OCI-LY7 (cell line): ENCODE measurements around the gene ANKRD63. TPM values are rescaled to one million over a fixed set of nuclear protein-coding genes. Genes with fewer than 3 reads are reported as not detected.

ENCODE experiments used
- BruUV-seq: library from RNA; stranded (reverse); fragments of 400-500 nt; replicated peaks from 2 replicates; lab custom pipeline; 2021; lab: Mats Ljungman, UMichigan
- CTCF ChIA-PET: fragments of 300-600 bp; sonication (Branson Sonifier 250); formaldehyde crosslinking; loops from one replicate; lab custom pipeline; 2022; ENCODE audit warnings: antibody characterized with exemption; ENCODE audit not compliant: unreplicated experiment; lab: Charles Lee
- POLR2A ChIA-PET: fragments of 300-600 bp; sonication (Branson Sonifier 250); formaldehyde crosslinking; loops from one replicate; lab custom pipeline; 2022; ENCODE audit warnings: antibody characterized with exemption; lab: Charles Lee
- DNase-seq: peaks from one replicate; pipeline ENCODE4 v3.0.0-alpha.2; 2015; ENCODE audit warnings: low spot score
- H2AFZ ChIP-seq: fragments of 200-600 bp; sonication (generic), shearing (Covaris generic); 2 replicates; pipeline ENCODE4 v1.6.1; 2014; ENCODE audit warnings: mild to moderate bottlenecking, antibody characterized with exemption, low read length, moderate library complexity
- H3K27ac ChIP-seq: fragments of 200-600 bp; sonication (generic); 2 replicates; pipeline ENCODE4 v1.5.1; 2014; ENCODE audit warnings: mixed run types, low read depth, mild to moderate bottlenecking, moderate library complexity, low read length, inconsistent platforms; ENCODE audit not compliant: poor library complexity, severe bottlenecking
- H3K36me3 ChIP-seq: fragments of 200-600 bp; sonication (generic); 2 replicates; pipeline ENCODE4 v1.6.1; 2014; ENCODE audit warnings: mild to moderate bottlenecking, antibody characterized with exemption, low read length, moderate library complexity, mixed read lengths; ENCODE audit not compliant: insufficient read depth
- H3K4me1 ChIP-seq: fragments of 200-600 bp; sonication (generic); 2 replicates; pipeline ENCODE4 v1.5.1; 2014; ENCODE audit warnings: mild to moderate bottlenecking, low read length; ENCODE audit not compliant: insufficient read depth, poor library complexity, severe bottlenecking
- H3K4me2 ChIP-seq: fragments of 200-600 bp; sonication (generic); 2 replicates; pipeline ENCODE4 v1.6.1; 2014; ENCODE audit warnings: mild to moderate bottlenecking, low read length
- H3K4me3 ChIP-seq: fragments of 200-600 bp; sonication (generic); 2 replicates; pipeline ENCODE4 v1.5.1; 2014; ENCODE audit warnings: mild to moderate bottlenecking, low read depth, low read length; ENCODE audit not compliant: poor library complexity, severe bottlenecking
- H3K79me2 ChIP-seq: fragments of 200-600 bp; sonication (generic); 2 replicates; pipeline ENCODE4 v1.6.1; 2016; ENCODE audit warnings: low read depth, mild to moderate bottlenecking, low read length, moderate library complexity, mixed read lengths; ENCODE audit not compliant: insufficient read depth
- H3K9me2 ChIP-seq: fragments of 200-600 bp; sonication (generic); 2 replicates; pipeline ENCODE4 v1.6.1; 2016; ENCODE audit warnings: mild to moderate bottlenecking, low read length, mixed read lengths; ENCODE audit not compliant: insufficient read depth
- H3K9me3 ChIP-seq: fragments of 200-600 bp; sonication (generic); 2 replicates; pipeline ENCODE4 v1.6.1; 2014; ENCODE audit warnings: mild to moderate bottlenecking, mixed run types, low read length, mixed read lengths
- H4K20me1 ChIP-seq: fragments of 200-600 bp; sonication (generic); 2 replicates; pipeline ENCODE4 v1.6.1; 2014; ENCODE audit warnings: mild to moderate bottlenecking, antibody characterized with exemption, low read length, moderate library complexity, mixed read lengths; ENCODE audit not compliant: insufficient read depth
- EZH2phosphoT487 ChIP-seq: fragments of 200-600 bp; sonication (generic); IDR thresholded peaks from 2 replicates; pipeline ENCODE4 v1.6.1; 2018; ENCODE audit warnings: low read depth, borderline replicate concordance, mild to moderate bottlenecking, mixed run types, antibody characterized with exemption, low read length, moderate library complexity, mixed read lengths
- intact Hi-C: fragments of 100-400 bp; cut with micrococcal nuclease; formaldehyde crosslinking; loops from one replicate; pipeline ENCODE4 v1.10.0; 2022; ENCODE audit not compliant: unreplicated experiment
- total RNA-seq, 2 experiments: library from RNA; depleted of rRNA in 1 of 2; stranded (reverse); fragments of >200 nt in 1 of 2; shearing (Covaris generic) in 1 of 2; gene quantifications; 2 replicates each; pipeline ENCODE4 v1.2.3, GENCODE V29; 2014 to 2022
- TF ChIP-seq, protein P1 (sequence below): fragments of 200-600 bp; sonication (generic); conservative IDR thresholded peaks from 2 replicates; pipeline ENCODE4 v1.5.1; 2014; ENCODE audit warnings: mild to moderate bottlenecking, antibody characterized with exemption, low read length, moderate library complexity, mixed read lengths

Gene ANKRD63
- total RNA-seq, 2 experiments from 2014 or later: not detected

DNA sequence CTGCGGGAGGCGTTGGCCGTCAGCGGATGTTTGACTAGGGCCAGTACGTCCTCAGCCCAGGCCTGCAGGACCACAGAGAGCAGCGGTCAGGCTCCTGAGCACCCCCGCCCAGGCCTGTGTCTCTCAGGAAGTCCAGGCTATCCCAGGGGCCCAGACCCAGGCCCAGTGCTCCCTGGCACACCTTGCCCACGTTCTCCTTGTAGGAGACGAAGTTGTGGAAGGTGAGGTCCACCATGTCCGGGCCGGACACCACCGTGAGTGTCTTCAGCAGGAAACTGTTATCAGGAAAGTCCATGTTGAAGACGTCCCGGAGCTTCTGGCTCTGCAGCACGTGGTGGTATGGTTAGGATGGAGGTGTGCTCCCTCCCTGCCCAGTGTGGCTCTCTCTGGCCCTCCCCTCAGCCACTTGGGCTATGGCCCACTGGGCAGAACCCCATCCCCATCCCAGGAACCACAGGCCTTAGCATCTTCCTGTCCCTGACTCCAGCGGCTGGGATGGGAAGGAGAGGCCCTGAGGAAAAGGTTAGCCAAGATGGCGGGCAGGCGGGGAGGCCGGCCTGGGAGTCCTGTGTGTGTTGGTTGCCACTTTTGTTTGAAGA is 19.5 kb upstream of the ANKRD63 start:
- Histone ChIP-seq H3K9me3 (peaks cover 6% of the 10 kb centered on the region), H3K27ac (no peak overlapping the region), H3K4me2 (no peak overlapping the region), H3K4me1 (no peaks in the 10 kb centered on the region), H4K20me1 (no peaks in the 10 kb centered on the region), H2AFZ (no peak overlapping the region), H3K9me2 (no peaks in the 10 kb centered on the region), H3K36me3 (no peaks in the 10 kb centered on the region), H3K4me3 (no peak overlapping the region), H3K79me2 (no peaks in the 10 kb centered on the region)
- DNase-seq: no peak
- BruUV-seq: no TSS peak
- TF ChIP-seq, protein P1, sequence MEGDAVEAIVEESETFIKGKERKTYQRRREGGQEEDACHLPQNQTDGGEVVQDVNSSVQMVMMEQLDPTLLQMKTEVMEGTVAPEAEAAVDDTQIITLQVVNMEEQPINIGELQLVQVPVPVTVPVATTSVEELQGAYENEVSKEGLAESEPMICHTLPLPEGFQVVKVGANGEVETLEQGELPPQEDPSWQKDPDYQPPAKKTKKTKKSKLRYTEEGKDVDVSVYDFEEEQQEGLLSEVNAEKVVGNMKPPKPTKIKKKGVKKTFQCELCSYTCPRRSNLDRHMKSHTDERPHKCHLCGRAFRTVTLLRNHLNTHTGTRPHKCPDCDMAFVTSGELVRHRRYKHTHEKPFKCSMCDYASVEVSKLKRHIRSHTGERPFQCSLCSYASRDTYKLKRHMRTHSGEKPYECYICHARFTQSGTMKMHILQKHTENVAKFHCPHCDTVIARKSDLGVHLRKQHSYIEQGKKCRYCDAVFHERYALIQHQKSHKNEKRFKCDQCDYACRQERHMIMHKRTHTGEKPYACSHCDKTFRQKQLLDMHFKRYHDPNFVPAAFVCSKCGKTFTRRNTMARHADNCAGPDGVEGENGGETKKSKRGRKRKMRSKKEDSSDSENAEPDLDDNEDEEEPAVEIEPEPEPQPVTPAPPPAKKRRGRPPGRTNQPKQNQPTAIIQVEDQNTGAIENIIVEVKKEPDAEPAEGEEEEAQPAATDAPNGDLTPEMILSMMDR: no peak
- no peak for TF ChIP-seq EZH2phosphoT487
- ChIA-PET POLR2A (interaction anchor here (1.2 kb wide), 1 partner anchor 10 kb away, joined by 3 read pairs; no protein-coding TSS in a partner anchor), CTCF (no interaction called here)
- intact Hi-C loops: no loop called here

DNA sequence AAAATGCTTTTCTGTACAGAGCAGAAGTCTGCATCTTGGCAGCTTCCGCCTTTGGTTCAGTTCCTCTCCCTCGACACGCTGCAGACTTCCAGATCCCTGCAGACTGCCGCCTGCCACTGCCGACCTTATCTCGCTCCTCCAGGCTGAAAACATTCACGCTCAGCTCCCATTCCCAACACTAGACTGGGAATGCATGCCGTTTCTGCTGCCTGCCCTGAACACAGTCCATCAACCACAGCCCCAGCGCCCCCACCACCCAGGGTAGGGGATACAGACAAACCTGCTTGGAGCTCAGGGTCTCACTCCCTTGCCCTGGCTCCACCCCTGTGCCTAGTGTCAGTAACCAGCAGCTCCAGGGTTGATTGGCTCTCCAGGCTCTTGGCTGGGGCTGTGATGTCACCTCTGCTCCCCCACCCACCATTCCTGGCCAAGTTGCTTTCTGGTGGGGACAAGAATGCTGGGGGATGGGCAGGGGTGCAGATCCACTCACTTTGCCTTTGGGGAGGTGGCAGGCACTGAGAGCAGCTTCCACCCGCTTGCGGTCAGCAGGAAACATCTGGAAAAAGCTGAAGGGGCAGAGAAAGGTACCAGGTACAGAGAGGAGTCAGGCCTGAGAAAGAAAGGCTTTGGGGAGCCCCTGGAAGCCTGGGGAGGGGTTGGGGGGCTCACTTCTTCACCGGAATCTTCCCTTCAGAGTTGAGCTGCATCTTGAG is 18.8 kb upstream of the ANKRD63 start:
- Histone ChIP-seq H3K36me3 (no peaks in the 10 kb centered on the region), H3K9me2 (no peaks in the 10 kb centered on the region), H3K4me3 (no peak overlapping the region), H4K20me1 (no peaks in the 10 kb centered on the region), H3K4me1 (no peaks in the 10 kb centered on the region), H3K9me3 (peaks cover 6% of the 10 kb centered on the region), H3K27ac (no peak overlapping the region), H3K4me2 (no peak overlapping the region), H2AFZ (no peak overlapping the region), H3K79me2 (no peaks in the 10 kb centered on the region)
- ChIA-PET POLR2A (interaction anchor here (0.7 to 1.2 kb wide), 2 partner anchors 12 to 16 kb away, joined by 3 to 4 read pairs; no protein-coding TSS in a partner anchor), CTCF (no interaction called here)
- no peak for TF ChIP-seq EZH2phosphoT487
- TF ChIP-seq, protein P1: no peak
- BruUV-seq: no TSS peak
- intact Hi-C loops: no loop called here
- no peak for DNase-seq

DNA sequence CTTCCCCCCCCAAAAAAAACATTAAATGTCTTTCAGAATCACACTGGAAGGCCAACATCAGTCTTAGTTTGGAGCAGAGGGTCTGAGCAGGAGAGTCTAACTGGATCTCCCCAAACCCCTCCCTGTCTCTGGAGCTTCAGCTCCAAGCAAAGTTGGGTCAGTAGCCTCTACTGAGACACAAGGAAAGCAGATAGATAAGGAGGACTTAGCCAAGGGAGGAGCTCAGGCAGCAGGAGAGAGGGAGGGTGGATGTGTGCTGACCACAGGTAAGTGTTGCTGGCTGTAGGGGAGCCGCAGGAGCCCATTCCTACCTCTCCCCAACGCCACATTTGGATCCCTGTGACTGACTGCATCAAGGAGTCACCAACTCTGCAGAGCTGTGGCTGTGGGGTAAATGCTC is 17.9 kb upstream of the ANKRD63 start:
- no peak for DNase-seq
- no TSS peak for BruUV-seq
- Histone ChIP-seq H3K36me3 (no peaks in the 10 kb centered on the region), H3K9me2 (no peaks in the 10 kb centered on the region), H4K20me1 (no peaks in the 10 kb centered on the region), H3K27ac (no peak overlapping the region), H3K79me2 (no peaks in the 10 kb centered on the region), H3K4me3 (no peak overlapping the region), H2AFZ (no peak overlapping the region), H3K4me2 (no peak overlapping the region), H3K9me3 (peaks cover 6% of the 10 kb centered on the region), H3K4me1 (no peaks in the 10 kb centered on the region)
- intact Hi-C loops: no loop called here
- POLR2A ChIA-PET: interaction anchor here (1.2 kb wide), 1 partner anchor 11 kb away, joined by 4 read pairs; no protein-coding TSS in a partner anchor
- TF ChIP-seq, protein P1: no peak
- TF ChIP-seq EZH2phosphoT487: no peak
- CTCF ChIA-PET: no interaction called here
